Suprapubic skin (tissue), 3 donors: ENCODE measurements around the gene PHF21A.

Source experiments
- CTCF ChIP-seq, 2 donors: fragments of 200-600 bp in 1 of 2; fragments of 450-650 bp in 1 of 2; sonication (generic) in 1 of 2; IDR thresholded peaks; one replicate each; pipeline ENCODE4 v1.5.1; 2016 to 2019; ENCODE audit warnings: antibody characterized with exemption in 2 of 2, mild to moderate bottlenecking in 1 of 2, moderate library complexity in 1 of 2
- EP300 ChIP-seq: sonication (generic); formaldehyde crosslinking; IDR thresholded peaks from one replicate; pipeline ENCODE4 v1.6.1; 2017; ENCODE audit warnings: antibody characterized with exemption
- POLR2A ChIP-seq, 2 donors: fragments of 450-650 bp; IDR thresholded peaks; one replicate each; pipeline ENCODE4 v1.6.1; 2017; ENCODE audit warnings: antibody characterized with exemption in 2 of 2, mild to moderate bottlenecking in 2 of 2, moderate library complexity in 2 of 2

DNA sequence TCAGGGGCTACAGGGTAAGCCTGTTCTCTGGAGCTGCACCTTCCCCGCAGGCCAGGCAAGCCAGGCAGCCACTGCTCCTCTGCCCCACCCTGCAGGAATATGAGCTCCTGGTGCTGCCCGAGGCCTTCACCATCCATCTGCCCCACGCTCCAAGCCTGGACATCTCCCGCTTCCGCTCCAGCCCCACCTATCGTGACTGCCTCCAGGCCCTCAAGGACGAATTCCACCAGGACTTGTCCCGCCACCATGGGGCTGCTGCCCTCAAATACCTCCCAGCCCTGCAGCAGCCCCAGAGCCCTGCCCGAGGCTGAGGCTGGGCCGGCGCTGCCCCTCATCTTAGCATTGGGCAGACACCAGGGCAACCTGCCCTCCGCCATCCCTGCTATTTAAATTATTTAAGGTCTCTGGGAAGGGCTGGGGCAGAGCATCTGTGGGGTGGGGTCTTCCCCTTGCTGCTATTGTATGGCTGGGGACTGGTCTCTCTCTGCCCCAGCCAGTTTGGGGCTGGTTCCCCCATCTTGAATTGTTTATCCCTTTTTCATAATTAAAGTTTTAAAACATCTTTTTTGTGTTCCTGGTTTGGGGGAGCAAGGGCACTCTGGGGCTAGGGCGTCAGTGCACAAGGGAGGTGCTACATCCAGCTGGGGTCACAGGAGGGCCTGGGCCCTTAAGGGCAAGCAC lies 192.6 kb downstream of the PHF21A start:
- TF ChIP-seq POLR2A (IDR thresholded peaks at IDR 0.05) (no peak), CTCF (IDR thresholded peaks at IDR 0.05) (no peak), EP300 (no peak)
